Measurements from ENCODE around the gene IL4I1.

The IL4I1 gene

GRCh38 chr19:49913720-49914119 lies 17.0 kb upstream of the IL4I1 start:
- H3K4me3 ChIP-seq (ENCODE audit: low read length): no peak overlapping the region
- no peak overlapping the region for H3K27ac ChIP-seq (ENCODE audit: low read depth, low read length)
- no peaks in the 10 kb centered on the region for H3K9me2 ChIP-seq (replicated peaks; ENCODE audit: control insufficient read depth, low read length)
- H3K27me3 ChIP-seq (ENCODE audit: control insufficient read depth, low read length): no peaks in the 10 kb centered on the region
- TF ChIP-seq CTCF (IDR thresholded peaks at IDR 0.05; ENCODE audit: low read depth, low read length, poor library complexity, severe bottlenecking) (no peak), EZH2phosphoT487 (IDR thresholded peaks at IDR 0.05; ENCODE audit: borderline replicate concordance, low read length) (no peak)
- H3K4me1 ChIP-seq (ENCODE audit: control insufficient read depth, low read length): peaks cover 50% of the 10 kb centered on the region
- H3F3A ChIP-seq (ENCODE audit: control insufficient read depth, insufficient read depth): 0 out of 2 replicates have a peak, but pooled peaks cover 2% of the 10 kb centered on the region
- H4K20me1 ChIP-seq (ENCODE audit: control insufficient read depth, insufficient read depth, low read depth, low read length): peaks cover 25% of the 10 kb centered on the region; the same call in 1 of the 2 replicates
- peaks cover 91% of the 10 kb centered on the region for H3K36me3 ChIP-seq (ENCODE audit: control insufficient read depth, low read length)
- H3K79me2 ChIP-seq (ENCODE audit: control insufficient read depth, low read length): peaks cover 92% of the 10 kb centered on the region
- no peak overlapping the region for H3K4me2 ChIP-seq (ENCODE audit: low read length)
- H3K9me3 ChIP-seq (ENCODE audit: control insufficient read depth, insufficient read depth, low read length): no peaks in the 10 kb centered on the region

GRCh38 chr19:49912965-49913685 lies 16.4 kb upstream of the IL4I1 start:
- Histone ChIP-seq H3K79me2 (ENCODE audit: control insufficient read depth, low read length) (peaks cover 92% of the 10 kb centered on the region), H4K20me1 (ENCODE audit: control insufficient read depth, insufficient read depth, low read depth, low read length) (peaks cover 26% of the 10 kb centered on the region; the same call in 1 of the 2 replicates), H3K4me3 (ENCODE audit: low read length) (no peak overlapping the region), H3K4me2 (ENCODE audit: low read length) (no peak overlapping the region), H3F3A (ENCODE audit: control insufficient read depth, insufficient read depth) (0 out of 2 replicates have a peak, but pooled peaks cover 2% of the 10 kb centered on the region), H3K9me2 (replicated peaks; ENCODE audit: control insufficient read depth, low read length) (no peaks in the 10 kb centered on the region), H3K27me3 (ENCODE audit: control insufficient read depth, low read length) (no peaks in the 10 kb centered on the region), H3K36me3 (ENCODE audit: control insufficient read depth, low read length) (peaks cover 92% of the 10 kb centered on the region), H3K4me1 (ENCODE audit: control insufficient read depth, low read length) (peaks cover 56% of the 10 kb centered on the region), H3K9me3 (ENCODE audit: control insufficient read depth, insufficient read depth, low read length) (no peaks in the 10 kb centered on the region), H3K27ac (ENCODE audit: low read depth, low read length) (no peak overlapping the region)
- TF ChIP-seq EZH2phosphoT487 (IDR thresholded peaks at IDR 0.05; ENCODE audit: borderline replicate concordance, low read length) (no peak), CTCF (IDR thresholded peaks at IDR 0.05; ENCODE audit: low read depth, low read length, poor library complexity, severe bottlenecking) (peak; percentile 56)

GRCh38 chr19:49911381-49912145 lies 14.9 kb upstream of the IL4I1 start:
- H3K4me2 ChIP-seq (ENCODE audit: low read length): peak overlapping the region; percentile 21; the same call in 1 of the 2 replicates
- H3F3A ChIP-seq (ENCODE audit: control insufficient read depth, insufficient read depth): peaks cover 5% of the 10 kb centered on the region
- peak overlapping the region; percentile 23; the same call in 1 of the 2 replicates for H3K27ac ChIP-seq (ENCODE audit: low read depth, low read length)
- H3K79me2 ChIP-seq (ENCODE audit: control insufficient read depth, low read length): peaks cover 82% of the 10 kb centered on the region
- H4K20me1 ChIP-seq (ENCODE audit: control insufficient read depth, insufficient read depth, low read depth, low read length): peaks cover 31% of the 10 kb centered on the region; the same call in 1 of the 2 replicates
- no peaks in the 10 kb centered on the region for H3K27me3 ChIP-seq (ENCODE audit: control insufficient read depth, low read length)
- H3K36me3 ChIP-seq (ENCODE audit: control insufficient read depth, low read length): peaks cover 93% of the 10 kb centered on the region
- no peaks in the 10 kb centered on the region for H3K9me2 ChIP-seq (replicated peaks; ENCODE audit: control insufficient read depth, low read length)
- no peak overlapping the region for H3K4me3 ChIP-seq (ENCODE audit: low read length)
- H3K9me3 ChIP-seq (ENCODE audit: control insufficient read depth, insufficient read depth, low read length): no peaks in the 10 kb centered on the region
- TF ChIP-seq CTCF (IDR thresholded peaks at IDR 0.05; ENCODE audit: low read depth, low read length, poor library complexity, severe bottlenecking) (no peak), EZH2phosphoT487 (IDR thresholded peaks at IDR 0.05; ENCODE audit: borderline replicate concordance, low read length) (no peak)
- H3K4me1 ChIP-seq (ENCODE audit: control insufficient read depth, low read length): peaks cover 71% of the 10 kb centered on the region
